Stimulated activated CD8-positive, alpha-beta memory T cell treated with anti-CD3 and anti-CD28 coated beads, Interleukin-12 subunit alpha, Interleukin-12 subunit beta, amount 100 ng/mL, for 24 hours (primary cell): ENCODE results near the gene MRPL55.

Experiments used
- DNase-seq: peaks from one replicate; pipeline ENCODE4 v3.0.0-alpha.2; 2020; ENCODE audit errors: extremely low read depth

Gene MRPL55

DNA sequence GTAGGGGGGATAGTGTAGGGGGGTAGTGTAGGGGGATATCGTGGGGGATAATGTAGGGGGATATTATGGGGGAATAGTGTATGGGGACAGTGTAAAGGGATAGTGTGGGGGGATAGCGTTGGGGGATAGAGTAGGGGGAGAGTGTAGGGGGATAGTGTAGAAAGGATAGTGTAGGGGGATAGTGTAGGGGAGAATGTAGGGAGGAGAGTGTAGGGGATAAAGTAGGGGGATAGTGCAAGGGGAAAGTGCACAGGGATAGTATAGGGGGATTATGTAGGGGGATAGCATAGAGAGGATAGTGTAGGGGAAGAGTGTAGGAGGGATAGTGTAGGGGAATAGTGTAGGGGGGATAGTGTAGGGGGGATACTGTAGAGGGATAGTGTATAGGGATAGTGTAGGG lies 38.9 kb downstream of the MRPL55 start:
- DNase-seq, result no peak

DNA sequence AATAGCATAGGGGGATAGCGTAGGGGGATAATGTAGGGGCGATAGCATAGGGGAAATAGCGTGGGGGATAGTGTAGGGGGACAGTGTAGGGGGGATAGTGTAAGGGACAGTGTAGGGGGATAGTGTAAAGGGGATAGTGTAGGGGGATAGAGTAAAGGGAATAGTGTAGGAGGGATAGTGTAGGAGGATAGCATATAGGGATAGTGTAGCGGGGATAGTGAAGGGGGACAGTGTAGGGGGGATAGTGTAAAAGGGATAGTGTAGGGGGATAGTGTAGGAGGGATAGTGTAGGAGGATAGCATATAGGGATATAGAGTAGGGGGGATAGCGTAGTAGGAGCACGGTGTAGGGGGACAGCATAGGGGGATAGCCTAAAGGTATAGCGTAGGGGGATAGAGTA lies 40.7 kb downstream of the MRPL55 start:
- DNase-seq, result no peak

DNA sequence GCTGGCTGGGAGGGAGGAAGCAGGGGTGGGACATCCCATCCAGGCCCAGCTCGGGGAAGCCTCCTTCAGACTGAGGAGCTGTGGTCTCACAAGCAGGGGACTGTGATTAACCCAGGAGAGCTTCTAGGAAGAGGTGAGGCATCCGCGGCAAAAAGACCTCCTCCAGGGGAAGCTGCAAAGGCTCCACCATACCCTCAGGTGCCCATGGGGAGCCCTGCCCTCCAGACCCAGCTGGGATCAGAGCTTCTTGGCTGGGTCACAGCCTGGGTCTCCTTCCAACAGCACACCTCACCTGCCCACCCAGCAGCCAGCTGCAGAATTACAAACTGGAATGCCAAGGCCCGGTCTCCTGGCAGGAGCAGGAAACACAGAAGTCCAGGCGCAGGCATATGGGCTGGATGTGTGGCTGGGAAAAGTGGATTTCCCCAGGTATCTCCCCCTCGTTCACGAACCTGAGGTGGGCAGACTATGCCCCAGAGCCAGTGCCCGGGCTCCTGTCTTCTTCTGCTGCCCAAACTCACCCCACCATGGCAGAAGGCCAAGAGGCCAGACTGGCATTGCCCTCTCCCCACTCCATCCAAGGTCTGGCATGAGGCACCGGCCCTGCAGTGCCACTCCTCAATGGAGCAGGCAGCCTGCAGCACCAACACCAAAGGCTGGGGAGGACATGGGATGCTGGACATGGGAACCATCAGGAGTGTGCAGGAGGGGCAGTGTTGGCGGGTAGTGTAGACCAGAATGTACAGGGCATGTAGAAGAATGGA lies 42.0 kb downstream of the MRPL55 start:
- no peak for DNase-seq

DNA sequence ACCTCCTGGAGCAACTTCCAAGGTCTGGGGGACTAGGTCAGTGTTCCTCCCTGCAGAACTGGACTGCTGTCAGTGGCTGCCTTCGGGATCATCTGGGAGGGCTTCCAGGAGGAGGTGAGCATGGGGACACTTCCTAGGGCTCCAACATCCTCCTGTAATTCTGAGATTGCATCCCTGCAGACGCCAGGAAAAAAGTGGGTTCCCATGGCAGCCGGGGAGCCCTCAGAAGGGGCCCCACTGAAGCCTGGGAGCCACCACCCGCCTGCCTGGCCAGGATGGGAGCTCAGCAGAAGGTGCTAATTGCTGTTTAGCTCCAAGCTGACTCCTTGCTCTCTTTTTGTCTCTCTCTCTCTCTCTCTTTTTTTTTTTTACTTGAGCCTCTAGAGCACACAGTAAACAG lies 42.7 kb downstream of the MRPL55 start:
- DNase-seq, result no peak

DNA sequence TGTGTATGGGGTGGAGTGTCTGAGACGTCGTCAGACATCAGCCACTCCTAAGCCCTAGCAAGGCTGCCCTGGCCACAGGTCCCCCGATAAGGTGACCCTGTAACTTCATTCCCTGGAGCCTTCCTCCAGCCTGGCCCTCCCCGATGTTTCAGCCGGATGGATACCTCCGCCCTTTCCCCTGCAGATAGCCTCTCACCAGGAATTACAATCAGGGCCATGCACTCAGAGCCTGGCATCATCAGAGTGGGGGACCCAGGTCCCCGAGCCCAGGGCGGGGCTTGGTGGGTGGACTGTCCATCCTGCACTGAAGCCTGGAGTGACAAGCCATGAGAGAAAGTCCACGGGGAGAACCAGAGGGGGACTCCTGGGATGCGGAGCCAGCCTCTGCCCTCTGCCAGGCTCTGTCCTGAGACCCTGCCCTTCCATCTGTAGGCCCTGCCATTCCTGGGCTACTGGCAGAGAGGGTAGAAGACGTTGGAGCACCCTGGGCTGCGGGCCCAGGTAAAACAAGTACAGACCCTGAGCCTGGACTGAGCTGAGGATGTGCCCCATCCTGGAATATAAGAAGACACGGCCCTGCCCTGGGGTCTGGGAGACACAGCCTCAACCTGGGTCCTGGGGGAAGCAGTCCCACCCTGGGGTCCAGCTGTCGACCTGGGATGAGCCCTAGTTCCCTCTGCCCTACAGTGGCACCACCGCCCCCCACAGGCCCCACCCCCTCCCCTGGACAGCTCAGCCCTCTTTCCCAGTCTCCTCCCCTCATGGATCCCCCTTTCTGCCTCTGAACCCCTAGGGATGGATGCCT lies 43.4 kb downstream of the MRPL55 start:
- DNase-seq, result no peak

DNA sequence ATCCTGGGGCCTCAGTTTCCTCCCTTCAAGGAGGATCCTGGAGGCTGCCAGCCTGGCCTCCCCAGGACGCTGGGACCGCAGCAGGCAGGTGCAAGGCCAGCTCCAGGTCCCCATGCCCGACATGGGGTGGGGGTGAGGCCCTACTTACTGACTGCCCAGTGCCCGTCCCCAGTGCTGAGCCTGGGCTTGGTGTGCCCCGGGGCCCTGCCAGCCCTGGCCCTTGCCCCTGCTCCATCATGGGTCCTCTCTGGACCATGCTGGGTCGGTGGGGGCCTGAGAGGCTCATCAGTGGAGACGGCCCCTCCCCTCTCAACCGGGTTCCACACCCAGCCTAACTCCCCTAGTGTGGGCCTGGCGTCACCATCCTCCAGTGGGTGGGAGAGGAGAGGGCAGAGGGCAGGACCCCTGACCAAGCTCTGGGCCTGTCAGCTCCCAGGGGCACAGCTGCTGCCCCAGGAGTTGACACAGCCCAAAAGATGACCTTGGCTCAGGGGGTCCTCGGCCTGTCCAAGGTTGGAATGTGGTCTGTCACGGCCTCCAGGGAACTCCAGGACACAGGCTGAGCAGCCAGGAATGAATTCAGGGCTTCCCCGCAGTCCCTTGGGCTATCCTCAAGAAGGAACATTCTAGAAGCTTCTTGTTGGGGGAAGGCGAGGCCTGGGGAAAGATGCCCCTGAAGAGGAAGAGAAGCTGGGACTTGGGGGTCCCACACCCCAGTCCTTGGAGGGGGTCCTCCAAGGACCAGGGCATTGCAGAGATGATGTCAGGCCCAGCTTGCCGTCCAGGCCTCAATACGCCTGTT lies 44.2 kb downstream of the MRPL55 start:
- no peak for DNase-seq

DNA sequence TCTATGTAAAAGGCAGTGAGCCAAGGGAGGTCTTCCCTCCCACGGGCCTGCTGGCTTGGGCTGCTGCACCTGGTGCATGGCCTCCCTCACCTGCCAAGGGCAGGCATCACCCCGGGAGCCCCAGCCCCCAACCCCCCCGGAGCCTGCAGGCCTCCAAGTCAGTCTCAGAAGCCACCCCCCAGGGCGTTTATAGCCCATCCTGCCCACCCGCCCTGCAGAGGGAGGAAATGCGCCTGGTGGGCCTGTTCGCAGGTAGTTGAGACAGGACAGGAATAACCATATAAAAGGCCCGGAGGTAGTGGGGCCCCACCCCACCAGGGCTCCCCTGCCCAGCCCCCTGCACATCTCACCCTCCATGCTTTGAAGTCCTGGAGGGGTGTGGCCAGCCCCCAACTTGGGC lies 44.8 kb downstream of the MRPL55 start:
- DNase-seq, result no peak

GRCh38 chr1:228063251-228064191 lies 45.6 kb downstream of the MRPL55 start:
- DNase-seq, result no peak

DNA sequence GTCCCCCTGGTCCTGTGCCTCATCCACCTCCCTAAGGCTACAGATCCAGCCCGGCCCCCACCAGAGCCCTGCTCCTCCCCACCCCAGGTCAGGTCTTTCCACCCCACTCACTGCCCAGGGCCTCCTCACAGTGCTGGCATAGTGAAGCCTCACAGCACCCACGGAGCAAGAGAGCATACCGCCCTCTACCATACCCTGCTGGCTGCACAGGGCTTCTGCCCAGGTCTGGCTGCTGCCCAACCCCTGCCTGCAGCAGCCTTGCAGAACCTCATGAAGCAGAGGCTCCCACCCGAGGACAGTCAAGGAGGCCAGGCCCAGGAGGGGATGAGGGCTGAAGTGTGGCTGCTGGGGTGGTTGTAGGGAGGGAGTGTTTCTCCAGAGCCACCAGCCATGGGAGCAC lies 46.3 kb downstream of the MRPL55 start:
- no peak for DNase-seq

DNA sequence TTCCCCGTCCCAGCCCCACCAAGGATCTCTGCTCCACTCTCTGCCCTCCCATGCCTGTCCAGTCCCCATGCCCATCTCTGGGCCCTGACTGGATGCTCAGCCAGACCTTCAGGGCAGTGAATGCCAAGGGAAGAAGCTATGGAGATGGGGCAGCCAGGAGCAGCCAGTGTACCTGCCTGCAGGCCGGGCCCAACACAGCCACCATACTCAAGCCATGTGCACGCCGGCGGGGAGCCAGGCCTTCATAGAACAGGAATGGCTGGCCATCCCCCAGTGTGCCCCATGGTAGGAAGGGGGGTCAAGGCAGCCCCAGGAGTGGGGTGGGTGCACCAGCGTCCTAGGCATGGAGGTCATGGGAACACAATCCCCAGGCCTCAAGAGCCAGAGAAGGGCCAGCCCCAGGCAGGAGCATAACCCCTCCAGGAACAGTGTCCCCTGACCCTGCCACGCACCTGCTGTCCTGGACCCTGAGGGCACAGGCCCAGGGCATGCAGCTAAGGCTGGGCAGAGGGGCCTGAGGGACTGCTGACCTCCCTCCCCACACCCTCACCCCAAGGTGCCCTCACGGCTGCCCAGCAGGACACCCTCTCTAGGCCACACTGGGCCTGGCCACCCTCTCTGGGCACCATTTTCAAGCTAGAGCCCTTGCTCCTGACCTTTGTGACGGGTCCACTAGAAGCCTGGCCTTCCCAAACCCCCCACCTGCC lies 46.9 kb downstream of the MRPL55 start:
- no peak for DNase-seq

DNA sequence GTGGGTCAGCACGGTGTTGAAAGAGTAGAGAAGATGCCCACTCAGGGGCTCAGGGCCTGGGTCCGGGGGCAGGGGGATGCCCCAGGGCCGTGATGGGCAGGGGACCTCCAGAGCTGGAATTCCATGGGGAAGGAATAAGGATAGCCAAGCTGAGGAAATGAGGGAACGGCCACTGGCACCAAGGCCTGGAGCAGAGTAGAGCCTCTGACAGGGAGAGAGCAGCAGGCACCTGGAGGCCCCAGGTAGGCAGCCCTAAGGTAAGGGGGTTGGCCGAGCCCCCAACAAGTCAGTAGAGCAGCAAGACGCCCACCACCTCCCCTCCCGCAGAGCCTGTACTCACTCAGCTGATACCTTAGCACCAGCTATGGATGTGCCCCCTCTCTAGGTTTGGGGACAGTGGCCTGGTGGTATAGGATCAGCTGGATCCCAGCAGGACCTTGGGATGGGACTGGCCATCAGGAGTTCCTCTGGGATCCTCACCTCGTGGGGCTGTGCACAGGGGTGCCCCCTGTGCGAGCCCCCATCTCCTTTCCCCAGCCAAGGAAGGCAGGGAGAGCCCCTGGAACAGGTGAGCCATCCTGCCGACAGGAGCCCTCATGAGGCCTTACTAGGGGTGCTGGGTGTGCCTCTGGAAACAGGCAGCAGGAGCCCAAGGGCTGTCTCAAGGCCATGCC lies 47.6 kb downstream of the MRPL55 start:
- no peak for DNase-seq

GRCh38 chr1:228060458-228061190 lies 48.5 kb downstream of the MRPL55 start:
- no peak for DNase-seq

GRCh38 chr1:228059634-228060457 lies 49.3 kb downstream of the MRPL55 start:
- DNase-seq, result no peak

- DNase-seq, result no peak
Measured at GRCh38 chr1:228058949-228059633, 50.0 kb downstream of the MRPL55 start.

GRCh38 chr1:228058172-228058948 lies 50.7 kb downstream of the MRPL55 start:
- DNase-seq, result no peak
